IMR-90 (cell line): ENCODE data around the gene TTLL8. TPM values are rescaled to one million over a fixed set of nuclear protein-coding genes. Genes with fewer than 3 reads are reported as not detected.

Source experiments
- ATAC-seq: fragments of 200-7000 bp; cut with Tn5 transposase; 2 replicates; pipeline ENCODE4 v1.9.1; 2020; ENCODE audit warnings: low read depth, mild to moderate bottlenecking, moderate library complexity
- BruUV-seq: library from RNA; stranded (reverse); fragments of 400-500 nt; replicated peaks from 2 replicates; lab custom pipeline; 2021; lab: Mats Ljungman, UMichigan
- CTCF ChIA-PET: fragments of 300-600 bp; formaldehyde crosslinking; extraction: SDS; loops from one replicate; lab custom pipeline; 2021; ENCODE audit warnings: antibody characterized with exemption; lab: Yijun Ruan, JAX
- POLR2A ChIA-PET: fragments of 300-600 bp; sonication (Branson Sonifier 250); formaldehyde crosslinking; loops from one replicate; lab custom pipeline; 2022; ENCODE audit warnings: antibody characterized with exemption; ENCODE audit not compliant: unreplicated experiment; lab: Charles Lee
- DNase-seq: peaks from one replicate; pipeline ENCODE4 v3.0.0; 2013
- H2AFZ ChIP-seq: replicated peaks from 2 replicates; pipeline ENCODE3; 2013; ENCODE audit warnings: low read length, mild to moderate bottlenecking; ENCODE audit not compliant: poor library complexity
- H2AK5ac ChIP-seq: 2 replicates; pipeline ENCODE4 v1.6.1; 2013; ENCODE audit warnings: low read depth, low read length, inconsistent platforms
- H2AK9ac ChIP-seq: replicated peaks from 2 replicates; pipeline ENCODE3; 2013; ENCODE audit warnings: mild to moderate bottlenecking, low read depth, low read length, moderate library complexity; ENCODE audit not compliant: poor library complexity
- H2BK120ac ChIP-seq: 2 replicates; pipeline ENCODE4 v1.6.1; 2013; ENCODE audit warnings: low read depth, low read length, inconsistent platforms
- H2BK15ac ChIP-seq: 3 replicates; pipeline ENCODE4 v1.6.1; 2013; ENCODE audit warnings: low read depth, low read length, inconsistent platforms
- H2BK20ac ChIP-seq: 2 replicates; pipeline ENCODE4 v1.6.1; 2013; ENCODE audit warnings: low read depth, mild to moderate bottlenecking, inconsistent platforms, low read length, moderate library complexity
- H2BK5ac ChIP-seq: 2 replicates; pipeline ENCODE4 v1.6.1; 2013; ENCODE audit warnings: mild to moderate bottlenecking, low read depth, low read length, inconsistent platforms; ENCODE audit not compliant: poor library complexity, severe bottlenecking
- H3K14ac ChIP-seq: replicated peaks from 2 replicates; pipeline ENCODE4 v1.6.1; 2013; ENCODE audit warnings: low read depth, low read length, inconsistent platforms
- H3K18ac ChIP-seq: 2 replicates; pipeline ENCODE4 v1.6.1; 2013; ENCODE audit warnings: low read depth, low read length, control low read depth
- H3K23ac ChIP-seq: 2 replicates; pipeline ENCODE4 v1.6.1; 2013; ENCODE audit warnings: low read depth, low read length, inconsistent platforms
- H3K27ac ChIP-seq: 2 replicates; pipeline ENCODE4 v1.5.1; 2013; ENCODE audit warnings: mild to moderate bottlenecking, control low read depth, low read length; ENCODE audit not compliant: insufficient read depth
- H3K27me3 ChIP-seq: 2 replicates; pipeline ENCODE4 v1.6.1; 2013; ENCODE audit warnings: low read length; ENCODE audit not compliant: control insufficient read depth, insufficient read depth
- H3K36me3 ChIP-seq: 2 replicates; pipeline ENCODE4 v1.6.1; 2013; ENCODE audit warnings: low read length, mixed read lengths; ENCODE audit not compliant: control insufficient read depth, insufficient read depth
- H3K4ac ChIP-seq: 2 replicates; pipeline ENCODE4 v1.6.1; 2013; ENCODE audit warnings: low read depth, low read length, inconsistent platforms
- H3K4me1 ChIP-seq: 2 replicates; pipeline ENCODE4 v1.6.1; 2013; ENCODE audit warnings: low read length, mixed read lengths; ENCODE audit not compliant: control insufficient read depth, insufficient read depth
- H3K4me2 ChIP-seq: 2 replicates; pipeline ENCODE4 v1.6.1; 2013; ENCODE audit warnings: low read depth, mild to moderate bottlenecking, control low read depth, low read length, moderate library complexity
- H3K4me3 ChIP-seq: 2 replicates; pipeline ENCODE4 v1.5.1; 2013; ENCODE audit warnings: low read depth, mild to moderate bottlenecking, control low read depth, low read length, moderate library complexity; ENCODE audit not compliant: insufficient read depth
- H3K56ac ChIP-seq: 2 replicates; pipeline ENCODE4 v1.6.1; 2013; ENCODE audit warnings: low read length, inconsistent platforms; ENCODE audit not compliant: insufficient read depth; ENCODE audit errors: extremely low read depth
- H3K79me1 ChIP-seq, 2 experiments: 2 replicates each; pipeline ENCODE4 v1.6.1; 2013; ENCODE audit warnings: low read length in 2 of 2, inconsistent platforms in 1 of 2, low read depth in 1 of 2
- H3K9ac ChIP-seq: 2 replicates; pipeline ENCODE4 v1.6.1; 2013; ENCODE audit warnings: low read depth, low read length, control low read depth
- H3K9me1 ChIP-seq: 2 replicates; pipeline ENCODE4 v1.6.1; 2013; ENCODE audit warnings: low read length, inconsistent platforms; ENCODE audit not compliant: insufficient read depth
- H3K9me3 ChIP-seq: 2 replicates; pipeline ENCODE4 v1.6.1; 2013; ENCODE audit warnings: low read length; ENCODE audit not compliant: control insufficient read depth, insufficient read depth
- H4K20me1 ChIP-seq: 2 replicates; pipeline ENCODE4 v1.6.1; 2013; ENCODE audit warnings: low read length, inconsistent platforms; ENCODE audit not compliant: insufficient read depth
- H4K5ac ChIP-seq: 2 replicates; pipeline ENCODE4 v1.6.1; 2013; ENCODE audit warnings: mild to moderate bottlenecking, low read depth, low read length, control low read depth
- H4K8ac ChIP-seq, 2 experiments: 2 replicates each; pipeline ENCODE4 v1.6.1; 2013; ENCODE audit warnings: low read depth in 2 of 2, low read length in 2 of 2, control low read depth in 1 of 2, inconsistent platforms in 1 of 2
- H4K91ac ChIP-seq: 2 replicates; pipeline ENCODE4 v1.6.1; 2013; ENCODE audit warnings: low read depth, low read length, inconsistent platforms; ENCODE audit not compliant: insufficient read depth
- BHLHE40 ChIP-seq: fragments of 150-350 bp; IDR thresholded peaks from 2 replicates; pipeline ENCODE4 v1.6.1; 2016; ENCODE audit warnings: mild to moderate bottlenecking, low read depth, low read length
- CEBPB ChIP-seq: IDR thresholded peaks from 2 replicates; pipeline ENCODE4 v1.6.1; 2012; ENCODE audit warnings: low read depth, low read length, improper control_type of control experiment
- CHD1 ChIP-seq: IDR thresholded peaks from 2 replicates; pipeline ENCODE4 v1.6.1; 2012; ENCODE audit warnings: low read depth, low read length, improper control_type of control experiment
- CTCF ChIP-seq: conservative IDR thresholded peaks from 2 replicates; pipeline ENCODE4 v1.5.1; 2012; ENCODE audit warnings: mild to moderate bottlenecking, low read depth, low read length, improper control_type of control experiment
- ELK1 ChIP-seq: fragments of 150-350 bp; IDR thresholded peaks from 2 replicates; pipeline ENCODE4 v1.6.1; 2016; ENCODE audit warnings: low read depth, mild to moderate bottlenecking, low read length, moderate library complexity, borderline replicate concordance
- FOS ChIP-seq: fragments of 150-350 bp; IDR thresholded peaks from 2 replicates; pipeline ENCODE4 v1.6.1; 2016; ENCODE audit warnings: low read depth, low read length
- MAFK ChIP-seq: IDR thresholded peaks from 2 replicates; pipeline ENCODE4 v1.6.1; 2012; ENCODE audit warnings: low read depth, low read length, improper control_type of control experiment
- MAZ ChIP-seq: IDR thresholded peaks from 2 replicates; pipeline ENCODE4 v1.6.1; 2012; ENCODE audit warnings: low read depth, mild to moderate bottlenecking, low read length, improper control_type of control experiment, moderate library complexity, borderline replicate concordance
- MXI1 ChIP-seq: IDR thresholded peaks from 2 replicates; pipeline ENCODE4 v1.6.1; 2012; ENCODE audit warnings: low read depth, mild to moderate bottlenecking, low read length, moderate library complexity, borderline replicate concordance
- NFE2L2 ChIP-seq: fragments of 150-350 bp; IDR thresholded peaks from 2 replicates; pipeline ENCODE4 v1.6.1; 2016; ENCODE audit warnings: low read depth, mild to moderate bottlenecking, low read length
- POLR2A ChIP-seq: IDR thresholded peaks from 2 replicates; pipeline ENCODE4 v1.6.1; 2012; ENCODE audit warnings: mild to moderate bottlenecking, low read depth, low read length
- RAD21 ChIP-seq: IDR thresholded peaks from 2 replicates; pipeline ENCODE4 v1.6.1; 2012; ENCODE audit warnings: low read length, improper control_type of control experiment
- RFX5 ChIP-seq: IDR thresholded peaks from 2 replicates; pipeline ENCODE4 v1.8.0; 2012; ENCODE audit warnings: low read depth, mild to moderate bottlenecking, low read length, moderate library complexity
- SMC3 ChIP-seq: fragments of 150-350 bp; IDR thresholded peaks from 2 replicates; pipeline ENCODE4 v1.6.1; 2016; ENCODE audit warnings: low read depth, mild to moderate bottlenecking, antibody characterized with exemption, low read length, moderate library complexity
- USF2 ChIP-seq: fragments of 150-350 bp; IDR thresholded peaks from 2 replicates; pipeline ENCODE4 v1.6.1; 2017; ENCODE audit warnings: mild to moderate bottlenecking, antibody characterized with exemption, low read length, low read depth
- WGBS, 2 experiments: methylation state at CpG; one replicate each; pipeline versions ENCODE4 v1.1.5 to v1.1.7; 2013; ENCODE audit warnings: missing lambda C conversion rate in 2 of 2; ENCODE audit not compliant: insufficient read length in 1 of 2; ENCODE audit errors: extremely low coverage in 2 of 2; 5-methylcytosine and 5-hydroxymethylcytosine counted together
- dilution Hi-C: fragments of 300-500 bp; cut with HindIII; formaldehyde crosslinking; loops from one replicate; pipeline ENCODE4 v1.14.3; 2018; ENCODE audit warnings: low sequenced_read_pairs; ENCODE audit not compliant: unreplicated experiment
- in situ Hi-C: fragments of 300-500 bp; cut with MboI; formaldehyde crosslinking; loops from 3 replicates; pipeline ENCODE4 v1.14.3; 2019; ENCODE audit warnings: low sequenced_read_pairs, inconsistent platforms, mixed read lengths
- intact Hi-C: fragments of 100-400 bp; cut with micrococcal nuclease; formaldehyde crosslinking; loops from 2 replicates; pipeline ENCODE4 v1.10.0; 2022
- polyA plus RNA-seq, 3 experiments: library from polyadenylated mRNA; depleted of rRNA; stranded (reverse); fragments of >200 nt; gene quantifications; 2 replicates each; pipeline ENCODE4 v1.2.3, GENCODE V29; 2012; ENCODE audit warnings: low replicate concordance in 1 of 3
- total RNA-seq: library from RNA; depleted of rRNA; stranded (reverse); fragments of >200 nt; gene quantifications from 2 replicates; pipeline ENCODE4 v1.2.3, GENCODE V29; 2012

The TTLL8 gene
- total and polyA plus RNA-seq, 2 of the 4 experiments (the other 2 are of a cell fraction) = not detected

- in situ Hi-C loops = no loop called here
- H2BK120ac ChIP-seq = peak overlapping the region; percentile 85; the same call in 1 of the 2 replicates
- intact Hi-C loops = no loop called here
- no peak for TF ChIP-seq MAFK
- no peak for TF ChIP-seq FOS
- TF ChIP-seq ELK1 = no peak
- TF ChIP-seq USF2 = no peak
- TF ChIP-seq SMC3 = no peak
- no peak for TF ChIP-seq BHLHE40
- no peak for TF ChIP-seq RAD21
- TF ChIP-seq POLR2A = no peak
- TF ChIP-seq CTCF = no peak
- TF ChIP-seq MXI1 = no peak
- TF ChIP-seq RFX5 = no peak
- no peak for TF ChIP-seq CHD1
- TF ChIP-seq MAZ = no peak
- no peak for TF ChIP-seq CEBPB
- no peak for TF ChIP-seq NFE2L2
- H3K4me3 ChIP-seq = no peak overlapping the region
- no peak overlapping the region for H3K14ac ChIP-seq
- 96% methylated on average over 9 of the region's 16 CpGs; no CpG with 5 or more reads in 1 of the 2 experiments for WGBS, 2 experiments
- no peak overlapping the region for H2AFZ ChIP-seq
- H3K23ac ChIP-seq = no peak overlapping the region
- POLR2A ChIA-PET = no interaction called here
- CTCF ChIA-PET = no interaction called here
- peaks cover 30% of the 10 kb centered on the region for H3K4me1 ChIP-seq
- H2BK15ac ChIP-seq = no peak overlapping the region
- no peak overlapping the region for H4K5ac ChIP-seq
- peaks cover 24 to 47% of the 10 kb centered on the region in 2 experiments for H3K79me1 ChIP-seq
- no peak overlapping the region for H3K9ac ChIP-seq
- H3K9me3 ChIP-seq = no peaks in the 10 kb centered on the region
- peak overlapping the region; percentile 64; the same call in 1 of the 2 replicates for H3K4ac ChIP-seq
- H3K4me2 ChIP-seq = no peak overlapping the region
- H4K91ac ChIP-seq = peak overlapping the region; percentile 73; the same call in 1 of the 2 replicates
- H3K18ac ChIP-seq = no peak overlapping the region
- H4K8ac ChIP-seq = no peak overlapping the region
- DNase-seq (no peak), ATAC-seq (no peak)
- dilution Hi-C loops = no loop called here
- no peak overlapping the region for H3K56ac ChIP-seq
- H2AK9ac ChIP-seq = peak overlapping the region; percentile 52
- no peak overlapping the region for H2BK5ac ChIP-seq
- BruUV-seq = no TSS peak
- H3K36me3 ChIP-seq = peaks cover 11% of the 10 kb centered on the region; the same call in 1 of the 2 replicates
- H2BK20ac ChIP-seq = peak overlapping the region; percentile 46; the same call in 1 of the 2 replicates
- H2AK5ac ChIP-seq = peak overlapping the region; percentile 51; the same call in 1 of the 2 replicates
- H3K27me3 ChIP-seq = no peaks in the 10 kb centered on the region
- H3K27ac ChIP-seq = no peak overlapping the region
- H4K20me1 ChIP-seq = peaks cover 6% of the 10 kb centered on the region
- H3K9me1 ChIP-seq = peaks cover 18% of the 10 kb centered on the region
Measured at GRCh38 chr22:49968831-49969661, 89.1 kb downstream of the TTLL8 start.
